Mesodermal cell (in vitro differentiated cells): ENCODE data around the gene OR1D5. TPM values are rescaled to one million over a fixed set of nuclear protein-coding genes. Genes with fewer than 3 reads are reported as not detected.
"Not testable (repeated sequence)": the region's sequence is repeated elsewhere in the genome, so short reads cannot be mapped to it uniquely, and the experiment has no call there.

Experiments used
- H3K27ac ChIP-seq: 2 replicates; pipeline ENCODE4 v1.7.0; 2013; ENCODE audit warnings: mild to moderate bottlenecking, low read depth, low read length, moderate library complexity; ENCODE audit not compliant: severe bottlenecking
- H3K36me3 ChIP-seq: 2 replicates; pipeline ENCODE4 v1.7.1; 2013; ENCODE audit warnings: mild to moderate bottlenecking, low read length, moderate library complexity; ENCODE audit not compliant: control insufficient read depth, insufficient read depth
- H3K4me1 ChIP-seq: one replicate; pipeline ENCODE4 v1.7.1; 2013; ENCODE audit warnings: mild to moderate bottlenecking, low read length; ENCODE audit not compliant: insufficient read depth, control insufficient read depth, poor library complexity, severe bottlenecking
- H3K4me3 ChIP-seq: 2 replicates; pipeline ENCODE4 v1.7.0; 2013; ENCODE audit warnings: low read length, control low read depth, mild to moderate bottlenecking; ENCODE audit not compliant: insufficient read depth, poor library complexity, severe bottlenecking; ENCODE audit errors: extremely low read depth
- H3K9me3 ChIP-seq: 2 replicates; pipeline ENCODE4 v1.7.1; 2013; ENCODE audit warnings: mild to moderate bottlenecking, low read length, moderate library complexity; ENCODE audit not compliant: control insufficient read depth
- WGBS, 2 experiments: methylation state at CpG; one replicate each; pipeline ENCODE4 v1.1.5; 2013; ENCODE audit warnings: missing lambda C conversion rate in 2 of 2; ENCODE audit not compliant: insufficient coverage in 2 of 2; 5-methylcytosine and 5-hydroxymethylcytosine counted together
- polyA plus RNA-seq, 2 experiments: library from polyadenylated mRNA; stranded (reverse); fragments of 50-300 nt; gene quantifications; one replicate each; pipeline ENCODE4 v1.2.3, GENCODE V29; 2013

The OR1D5 gene, protein sequence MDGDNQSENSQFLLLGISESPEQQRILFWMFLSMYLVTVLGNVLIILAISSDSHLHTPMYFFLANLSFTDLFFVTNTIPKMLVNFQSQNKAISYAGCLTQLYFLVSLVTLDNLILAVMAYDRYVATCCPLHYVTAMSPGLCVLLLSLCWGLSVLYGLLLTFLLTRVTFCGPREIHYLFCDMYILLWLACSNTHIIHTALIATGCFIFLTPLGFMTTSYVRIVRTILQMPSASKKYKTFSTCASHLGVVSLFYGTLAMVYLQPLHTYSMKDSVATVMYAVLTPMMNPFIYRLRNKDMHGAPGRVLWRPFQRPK
- polyA plus RNA-seq (2013, experiment 1 of 2), result not detected
- not detected for polyA plus RNA-seq (2013, experiment 2 of 2)

DNA sequence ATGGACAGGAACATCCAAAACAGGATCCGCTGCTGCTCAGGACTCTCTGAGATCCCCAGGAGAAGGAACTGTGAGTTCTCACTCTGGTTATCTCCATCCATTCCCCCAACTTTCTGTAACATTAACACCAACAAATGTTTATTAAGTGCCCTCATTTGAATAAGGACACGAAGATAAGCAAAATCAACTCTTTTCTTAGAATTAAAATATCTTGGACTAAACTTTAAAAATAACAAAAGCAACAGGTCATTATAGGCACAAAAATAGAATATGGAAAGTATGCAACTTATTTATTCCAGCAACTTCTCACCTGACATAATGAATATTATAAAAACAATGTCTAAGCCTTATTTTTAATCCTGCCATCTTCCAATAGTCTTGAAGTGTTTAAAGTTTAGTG, at the start of gene OR1D5:
TSS of gene OR1D5 (minus strand) at position 101 of the 400 bp plus-strand sequence. CDS start at position 101, 0 bp downstream.
- not testable (repeated sequence) for H3K9me3 ChIP-seq, H3K27ac ChIP-seq, H3K4me1 ChIP-seq, H3K36me3 ChIP-seq, H3K4me3 ChIP-seq
- WGBS, 2 experiments, result no CpG with 5 or more reads among the region's 2 CpGs

DNA sequence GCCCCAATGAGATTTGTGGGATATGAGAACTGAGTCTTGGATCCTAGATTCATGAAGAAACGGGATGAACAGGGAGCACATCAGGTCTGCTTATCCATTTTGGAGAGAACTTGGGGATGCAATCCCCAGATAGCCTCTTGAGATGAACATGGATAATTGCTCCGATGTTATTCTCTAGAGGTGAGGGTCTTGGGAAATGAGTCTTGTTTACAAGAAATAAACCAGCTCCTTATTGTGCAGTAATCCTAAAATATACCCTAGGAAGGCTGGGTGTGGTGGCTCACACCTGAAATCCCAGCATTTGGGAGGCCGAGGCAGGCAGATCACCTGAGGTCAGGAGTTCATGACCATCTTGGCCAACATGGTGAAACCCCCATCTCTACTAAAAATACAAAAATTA, 40.9 kb upstream of the OR1D5 start, which contains the start of gene OR1D2:
TSS of gene OR1D2 (minus strand) at position 101 of the 400 bp plus-strand sequence. CDS start 11,426 bp downstream, outside the sequence.
- peaks cover 12% of the 10 kb centered on the region for H3K9me3 ChIP-seq
- no peaks in the 10 kb centered on the region for H3K36me3 ChIP-seq
- no peaks in the 10 kb centered on the region for H3K4me1 ChIP-seq
- H3K27ac ChIP-seq, result no peak within 1 kb of the TSS
- no peak within 1 kb of the TSS for H3K4me3 ChIP-seq
- WGBS, 2 experiments, result 54 to 63% methylated on average over 1 to 2 of the region's 3 CpGs

DNA sequence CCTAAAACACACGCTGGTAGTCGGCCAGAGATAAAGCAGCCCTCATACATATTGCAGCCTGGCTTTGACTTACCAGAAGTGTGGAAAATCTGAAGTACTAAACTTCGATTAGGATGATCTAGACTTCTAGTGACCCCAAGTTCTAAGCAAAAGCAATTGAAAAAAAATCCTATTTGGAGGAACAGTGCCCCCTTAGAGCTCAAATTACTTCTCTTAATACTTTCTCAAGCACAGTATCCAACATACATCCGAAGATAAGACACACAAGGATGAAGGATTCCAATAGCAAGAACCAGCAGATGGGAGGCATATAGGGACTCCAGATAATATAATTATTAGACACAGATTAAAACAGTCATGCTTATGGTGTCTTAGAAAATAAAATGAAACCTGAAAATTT, 10.4 kb upstream of the OR1D5 start:
- not testable (repeated sequence) for H3K9me3 ChIP-seq, H3K36me3 ChIP-seq, H3K4me3 ChIP-seq, H3K27ac ChIP-seq, H3K4me1 ChIP-seq
- 96% methylated on average over 3 of the region's 4 CpGs; no CpG with 5 or more reads in 1 of the 2 experiments for WGBS, 2 experiments

DNA sequence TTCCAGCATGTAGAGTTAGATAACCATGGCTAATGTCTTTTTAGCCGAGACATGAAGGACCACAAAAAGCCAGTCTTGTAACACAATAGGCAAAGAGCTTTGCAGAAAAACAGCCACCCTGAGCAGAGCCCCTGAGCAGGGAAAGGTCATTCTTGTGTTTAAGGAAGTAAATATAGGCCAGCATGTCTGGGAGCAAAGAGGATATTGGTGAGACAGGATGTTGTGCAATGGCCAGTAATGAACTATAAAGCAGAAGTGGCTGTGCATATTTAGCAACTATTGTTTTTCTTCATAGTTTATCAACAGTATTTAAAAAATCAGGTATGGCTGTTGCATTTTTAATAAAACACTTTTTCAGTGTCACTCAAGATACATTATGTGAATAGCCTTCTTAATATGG, 1.8 kb upstream of the OR1D5 start:
- not testable (repeated sequence) for H3K36me3 ChIP-seq, H3K27ac ChIP-seq, H3K9me3 ChIP-seq, H3K4me3 ChIP-seq, H3K4me1 ChIP-seq
- WGBS, 2 experiments, result no CpG with 5 or more reads among the region's 1 CpG

DNA sequence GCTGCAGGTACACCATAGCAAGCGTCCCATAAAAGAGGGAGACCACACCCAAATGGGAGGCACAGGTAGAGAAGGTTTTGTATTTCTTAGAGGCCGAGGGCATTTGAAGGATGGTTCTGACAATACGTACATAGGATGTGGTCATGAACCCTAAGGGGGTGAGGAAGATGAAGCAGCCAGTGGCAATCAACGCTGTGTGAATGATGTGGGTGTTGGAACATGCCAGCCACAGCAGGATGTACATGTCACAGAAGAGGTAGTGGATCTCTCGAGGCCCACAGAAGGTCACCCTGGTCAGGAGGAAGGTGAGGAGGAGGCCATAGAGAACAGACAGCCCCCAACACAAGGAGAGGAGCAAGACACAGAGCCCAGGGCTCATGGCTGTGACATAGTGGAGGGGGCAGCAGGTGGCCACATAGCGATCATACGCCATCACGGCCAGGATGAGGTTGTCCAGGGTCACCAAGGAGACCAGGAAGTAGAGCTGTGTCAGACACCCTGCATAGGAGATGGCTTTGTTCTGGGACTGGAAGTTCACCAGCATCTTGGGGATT, 506 bp downstream of the OR1D5 start:
- WGBS, 2 experiments, result 74 to 77% methylated on average over 3 to 4 of the region's 8 CpGs
- not testable (repeated sequence) for H3K27ac ChIP-seq, H3K4me1 ChIP-seq, H3K9me3 ChIP-seq, H3K4me3 ChIP-seq, H3K36me3 ChIP-seq

DNA sequence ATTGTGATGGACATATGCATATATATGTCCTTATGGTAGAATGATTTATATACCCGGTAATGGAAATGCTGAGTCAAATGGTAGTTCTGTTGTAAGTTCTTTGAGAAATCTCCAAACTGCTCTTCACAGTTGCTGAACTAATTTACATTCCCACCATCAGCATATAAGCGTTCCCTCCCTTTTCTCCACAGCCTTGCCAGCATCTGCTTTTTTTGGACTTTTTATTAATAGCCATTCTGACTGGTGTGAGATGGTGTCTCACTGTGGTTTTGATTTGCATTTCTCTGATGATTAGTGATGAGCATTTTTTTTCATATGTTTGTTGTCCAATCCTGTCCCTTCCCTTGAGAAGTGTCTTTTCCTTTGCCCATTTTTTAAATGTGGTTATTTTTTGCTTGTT, 8.5 kb downstream of the OR1D5 start:
- no CpG with 5 or more reads among the region's 2 CpGs for WGBS, 2 experiments
- not testable (repeated sequence) for H3K4me1 ChIP-seq, H3K4me3 ChIP-seq, H3K9me3 ChIP-seq, H3K36me3 ChIP-seq, H3K27ac ChIP-seq

DNA sequence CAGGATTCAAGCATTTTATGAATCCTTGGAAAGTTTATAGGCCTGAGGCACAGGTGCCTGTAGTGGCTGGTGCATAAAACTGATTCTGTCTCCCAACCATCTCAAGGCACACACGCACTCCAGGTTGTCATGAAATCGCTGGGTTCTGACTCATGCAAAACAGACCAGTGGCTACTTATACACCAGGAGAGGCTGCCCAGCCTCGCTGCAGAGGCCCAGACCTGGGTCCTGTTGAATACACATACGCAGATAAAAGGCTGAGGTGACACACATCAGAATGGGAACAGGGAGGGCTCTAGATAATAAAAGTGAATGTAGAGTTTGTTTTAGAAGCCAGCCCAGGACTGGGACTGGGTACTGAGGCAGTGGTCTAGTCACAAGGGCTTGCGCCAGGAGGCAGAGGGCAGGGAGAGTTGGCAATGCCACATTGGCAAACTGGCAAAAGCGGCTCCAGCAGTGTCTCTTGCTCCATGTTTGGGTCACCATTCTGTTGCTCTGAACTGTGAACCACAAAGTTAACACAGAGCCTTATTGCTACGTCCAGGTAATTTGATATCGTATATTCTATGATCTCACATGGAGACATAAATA, 13.6 kb downstream of the OR1D5 start:
- H3K27ac ChIP-seq, result no peak overlapping the region
- peaks cover 1% of the 10 kb centered on the region for H3K9me3 ChIP-seq
- H3K4me1 ChIP-seq, result no peaks in the 10 kb centered on the region
- H3K4me3 ChIP-seq, result no peak overlapping the region
- no peaks in the 10 kb centered on the region for H3K36me3 ChIP-seq
- WGBS, 2 experiments, result 91 to 97% methylated on average over 4 to 6 of the region's 8 CpGs

DNA sequence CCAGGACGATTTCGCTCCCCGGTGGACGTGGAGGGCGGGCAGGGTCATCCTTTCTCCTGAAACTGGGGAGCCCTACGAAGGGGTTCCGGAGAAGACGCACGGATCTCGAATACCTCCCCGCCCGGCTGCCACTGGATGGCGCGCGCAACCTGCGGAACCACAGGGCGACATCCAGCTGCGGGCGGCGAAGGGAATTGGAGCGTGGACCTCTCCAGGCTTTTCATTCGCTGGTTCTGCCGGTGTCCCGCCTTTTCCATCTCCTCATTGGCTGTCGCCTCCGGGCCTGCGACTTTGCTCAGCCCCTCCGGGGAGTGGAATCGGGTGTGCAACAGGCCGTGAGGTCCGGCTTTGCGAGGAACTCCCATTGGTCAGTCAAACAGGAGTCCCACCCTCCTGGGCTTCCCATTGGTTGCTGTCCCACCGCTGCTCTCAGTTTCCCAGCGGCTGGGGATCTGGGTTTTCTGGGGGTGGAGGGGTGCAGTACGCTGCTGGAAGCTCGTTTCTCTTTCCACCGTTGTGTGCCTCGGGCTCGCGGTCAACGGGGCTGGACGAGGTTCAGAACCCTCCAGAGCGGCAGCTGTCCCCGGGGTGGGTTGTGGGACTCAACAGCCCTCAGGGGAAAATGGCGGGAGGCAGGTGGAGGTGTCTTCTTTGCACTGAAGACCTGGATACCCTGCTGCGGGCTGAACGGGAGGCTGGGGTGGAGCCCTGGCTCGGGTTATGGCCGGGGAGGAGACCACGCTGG, 14.5 kb downstream of the OR1D5 start:
- no peaks in the 10 kb centered on the region for H3K36me3 ChIP-seq
- H3K27ac ChIP-seq, result peak overlapping the region; percentile 42
- WGBS, 2 experiments, result 4 to 5% methylated on average over 37 to 48 of the region's 50 CpGs
- H3K9me3 ChIP-seq, result peaks cover 10% of the 10 kb centered on the region
- H3K4me1 ChIP-seq, result no peaks in the 10 kb centered on the region
- H3K4me3 ChIP-seq, result peak overlapping the region; percentile 59

DNA sequence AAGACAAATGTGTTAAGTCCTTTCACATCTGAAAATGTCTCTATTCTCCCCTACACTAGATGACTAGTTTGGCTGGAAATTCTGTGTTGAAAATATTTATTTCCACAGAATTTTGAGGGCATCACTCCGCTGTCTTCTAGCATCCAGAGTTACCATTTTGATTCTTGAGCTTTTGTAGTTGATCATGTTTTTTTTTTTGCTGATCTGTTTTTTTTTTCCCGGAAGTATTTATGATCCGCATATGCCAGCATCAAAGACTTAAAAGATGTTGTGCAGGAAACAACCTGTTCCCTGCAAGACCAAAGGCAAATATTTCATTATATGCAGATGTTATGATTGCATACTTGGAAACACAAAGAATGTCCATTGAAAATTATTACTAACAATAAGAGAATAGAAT, 16.7 kb downstream of the OR1D5 start:
- no peak overlapping the region for H3K27ac ChIP-seq
- H3K4me3 ChIP-seq, result no peak overlapping the region
- H3K4me1 ChIP-seq, result no peaks in the 10 kb centered on the region
- H3K36me3 ChIP-seq, result no peaks in the 10 kb centered on the region
- peaks cover 20% of the 10 kb centered on the region for H3K9me3 ChIP-seq
- 83% methylated on average over 1 of the region's 3 CpGs; no CpG with 5 or more reads in 1 of the 2 experiments for WGBS, 2 experiments

DNA sequence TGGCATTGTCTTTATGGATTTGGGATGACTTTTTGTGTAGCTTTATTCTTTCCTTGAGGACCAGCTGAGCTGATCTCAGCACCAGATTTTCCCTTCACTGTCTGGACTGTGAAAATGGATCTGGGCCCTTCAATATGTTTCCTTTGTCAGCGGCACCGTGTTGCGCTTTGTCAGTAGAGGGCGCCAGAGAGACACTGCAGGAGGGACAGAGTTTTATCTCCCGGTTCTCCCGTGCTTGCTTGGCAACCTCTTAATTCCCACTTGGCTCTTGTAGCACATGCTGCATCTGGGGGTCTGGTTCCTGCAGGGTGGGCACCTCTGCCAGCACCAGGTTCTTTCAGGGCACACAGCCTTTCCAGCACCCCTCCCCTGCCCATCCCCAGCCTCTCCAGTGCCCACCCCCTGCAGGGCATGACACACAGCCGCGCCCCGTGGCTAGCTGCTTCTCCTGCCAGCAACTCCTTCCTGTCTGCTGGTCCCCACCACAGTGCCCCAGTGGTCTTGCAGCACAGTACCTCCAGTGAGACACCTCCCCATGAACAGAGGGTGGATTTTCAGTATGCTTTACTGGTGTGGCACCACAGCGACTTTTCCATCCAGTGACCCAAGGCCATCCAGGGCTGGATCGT, 19.6 kb downstream of the OR1D5 start:
- 54 to 64% methylated on average over 8 to 11 of the region's 11 CpGs for WGBS, 2 experiments

More for the DNA sequence above, 19.6 kb downstream of the OR1D5 start:
- peaks cover 20% of the 10 kb centered on the region for H3K9me3 ChIP-seq
- no peak overlapping the region for H3K4me3 ChIP-seq
- no peaks in the 10 kb centered on the region for H3K4me1 ChIP-seq
- H3K27ac ChIP-seq, result no peak overlapping the region
- no peaks in the 10 kb centered on the region for H3K36me3 ChIP-seq
